Uterus (tissue), 2 donors: Measurements from ENCODE around the gene AGBL4.

Experiments used
- POLR2A ChIP-seq, 2 donors: fragments of 450-650 bp; IDR thresholded peaks; one replicate each; pipeline ENCODE4 v1.6.1; 2016; ENCODE audit warnings: antibody characterized with exemption in 2 of 2, mild to moderate bottlenecking in 1 of 2, moderate library complexity in 1 of 2
- TF ChIP-seq, protein P1 (sequence below), 4 experiments: fragments of 200-600 bp in 2 of 4; fragments of 450-650 bp in 2 of 4; sonication (generic) in 2 of 4; IDR thresholded peaks; one replicate each; pipeline ENCODE4 v1.5.1; 2016 to 2019; ENCODE audit warnings: antibody characterized with exemption in 4 of 4, mild to moderate bottlenecking in 2 of 4, moderate library complexity in 1 of 4

DNA sequence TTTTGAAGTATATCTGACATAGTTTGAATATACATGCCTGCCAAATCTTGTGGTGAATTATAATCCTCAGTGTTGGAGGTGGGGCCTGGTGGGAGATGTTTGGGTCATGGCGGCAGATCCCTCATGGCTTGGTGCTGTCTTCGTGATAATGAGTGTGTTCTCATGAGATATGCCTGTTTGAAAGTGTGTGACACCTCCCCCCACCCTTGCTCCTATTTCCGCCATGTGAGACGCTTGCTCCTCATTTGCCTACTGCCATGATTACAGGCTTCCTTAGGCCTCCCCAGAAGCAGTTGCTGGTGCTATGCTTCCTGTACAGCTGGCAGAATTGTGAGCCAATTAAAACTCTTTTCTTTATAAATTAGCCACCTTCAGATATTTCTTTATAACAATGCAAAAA is 810.5 kb downstream of the AGBL4 start:
- TF ChIP-seq POLR2A (IDR thresholded peaks at IDR 0.05), result no peak
- TF ChIP-seq, protein P1, sequence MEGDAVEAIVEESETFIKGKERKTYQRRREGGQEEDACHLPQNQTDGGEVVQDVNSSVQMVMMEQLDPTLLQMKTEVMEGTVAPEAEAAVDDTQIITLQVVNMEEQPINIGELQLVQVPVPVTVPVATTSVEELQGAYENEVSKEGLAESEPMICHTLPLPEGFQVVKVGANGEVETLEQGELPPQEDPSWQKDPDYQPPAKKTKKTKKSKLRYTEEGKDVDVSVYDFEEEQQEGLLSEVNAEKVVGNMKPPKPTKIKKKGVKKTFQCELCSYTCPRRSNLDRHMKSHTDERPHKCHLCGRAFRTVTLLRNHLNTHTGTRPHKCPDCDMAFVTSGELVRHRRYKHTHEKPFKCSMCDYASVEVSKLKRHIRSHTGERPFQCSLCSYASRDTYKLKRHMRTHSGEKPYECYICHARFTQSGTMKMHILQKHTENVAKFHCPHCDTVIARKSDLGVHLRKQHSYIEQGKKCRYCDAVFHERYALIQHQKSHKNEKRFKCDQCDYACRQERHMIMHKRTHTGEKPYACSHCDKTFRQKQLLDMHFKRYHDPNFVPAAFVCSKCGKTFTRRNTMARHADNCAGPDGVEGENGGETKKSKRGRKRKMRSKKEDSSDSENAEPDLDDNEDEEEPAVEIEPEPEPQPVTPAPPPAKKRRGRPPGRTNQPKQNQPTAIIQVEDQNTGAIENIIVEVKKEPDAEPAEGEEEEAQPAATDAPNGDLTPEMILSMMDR (IDR thresholded peaks at IDR 0.05), result no peak
